GM19397 (cell line): ENCODE measurements around the gene MEGF8.

Source experiments
- ATAC-seq: cut with Tn5 transposase; IDR thresholded peaks from one replicate; pipeline ENCODE4 v1.9.1; 2021; ENCODE audit warnings: mild to moderate bottlenecking, moderate library complexity; ENCODE audit not compliant: unreplicated experiment

Gene MEGF8

GRCh38 chr19:42306646-42307045 is 18.8 kb upstream of the MEGF8 start:
- no peak for ATAC-seq

- no peak for ATAC-seq
Measured at GRCh38 chr19:42309686-42310085, 15.7 kb upstream of the MEGF8 start.

- ATAC-seq, result no peak
Measured at GRCh38 chr19:42311657-42312056, 13.8 kb upstream of the MEGF8 start.

GRCh38 chr19:42312370-42312769 is 13.1 kb upstream of the MEGF8 start:
- no peak for ATAC-seq

GRCh38 chr19:42313096-42313839 is 12.2 kb upstream of the MEGF8 start, which contains the start of gene TMEM145:
TMEM145 (plus strand) TSS chr19:42313309; CDS start chr19:42313377, 68 bp downstream.
- ATAC-seq, result no peak

- no peak for ATAC-seq
Measured at GRCh38 chr19:42313840-42314755, 11.3 kb upstream of the MEGF8 start.

GRCh38 chr19:42315024-42315423 is 10.4 kb upstream of the MEGF8 start:
- ATAC-seq, result no peak

GRCh38 chr19:42316223-42317211 is 8.9 kb upstream of the MEGF8 start:
- ATAC-seq, result no peak

- no peak for ATAC-seq
Measured at GRCh38 chr19:42317535-42317934, 7.9 kb upstream of the MEGF8 start.

GRCh38 chr19:42322305-42322704 is 3.1 kb upstream of the MEGF8 start:
- ATAC-seq, result no peak

- ATAC-seq, result no peak
Measured at GRCh38 chr19:42323473-42323851, 2.0 kb upstream of the MEGF8 start.

GRCh38 chr19:42323852-42324654 is 1.4 kb upstream of the MEGF8 start:
- no peak for ATAC-seq

- ATAC-seq, result no peak
Measured at GRCh38 chr19:42324655-42325307, 654 bp upstream of the MEGF8 start.

- ATAC-seq, result no peak
Measured at GRCh38 chr19:42325896-42326771, 699 bp downstream of the MEGF8 start.

GRCh38 chr19:42326969-42327368 is 1.5 kb downstream of the MEGF8 start:
- ATAC-seq, result no peak

- no peak for ATAC-seq
Measured at GRCh38 chr19:42327381-42327780, 1.9 kb downstream of the MEGF8 start.

- ATAC-seq, result no peak
Measured at GRCh38 chr19:42328106-42328505, 2.7 kb downstream of the MEGF8 start.

- ATAC-seq, result no peak
Measured at GRCh38 chr19:42328854-42329253, 3.4 kb downstream of the MEGF8 start.
